GM21619 (cell line): ENCODE results near the gene NHERF1.
A peak's percentile ranks its signal among the peaks of the same experiment; 100 is the strongest.

Experiments
- ATAC-seq: cut with Tn5 transposase; IDR thresholded peaks from one replicate; pipeline ENCODE4 v1.9.1; 2021; ENCODE audit not compliant: unreplicated experiment

The NHERF1 gene

DNA sequence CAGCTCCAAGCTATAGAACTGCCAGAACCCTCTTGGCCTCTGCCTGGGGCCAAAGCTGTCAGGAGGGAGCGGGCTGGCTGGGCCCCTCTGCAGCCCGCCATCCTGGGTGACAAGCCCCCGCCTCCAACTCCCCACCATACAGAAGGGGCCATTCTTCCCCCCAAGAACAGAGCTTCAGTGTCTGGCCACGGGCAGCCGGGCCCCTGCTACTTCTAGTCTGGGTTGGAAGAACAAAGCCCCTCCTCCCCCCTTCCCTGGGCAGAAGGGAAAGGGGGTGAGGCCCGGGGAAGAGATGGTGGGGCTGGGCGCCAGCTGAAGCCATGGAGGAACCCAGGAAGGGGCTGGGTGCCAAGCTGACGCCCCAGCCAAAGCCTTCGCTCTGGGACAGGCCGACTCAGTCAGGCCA is 18.7 kb downstream of the NHERF1 start:
- no peak for ATAC-seq

DNA sequence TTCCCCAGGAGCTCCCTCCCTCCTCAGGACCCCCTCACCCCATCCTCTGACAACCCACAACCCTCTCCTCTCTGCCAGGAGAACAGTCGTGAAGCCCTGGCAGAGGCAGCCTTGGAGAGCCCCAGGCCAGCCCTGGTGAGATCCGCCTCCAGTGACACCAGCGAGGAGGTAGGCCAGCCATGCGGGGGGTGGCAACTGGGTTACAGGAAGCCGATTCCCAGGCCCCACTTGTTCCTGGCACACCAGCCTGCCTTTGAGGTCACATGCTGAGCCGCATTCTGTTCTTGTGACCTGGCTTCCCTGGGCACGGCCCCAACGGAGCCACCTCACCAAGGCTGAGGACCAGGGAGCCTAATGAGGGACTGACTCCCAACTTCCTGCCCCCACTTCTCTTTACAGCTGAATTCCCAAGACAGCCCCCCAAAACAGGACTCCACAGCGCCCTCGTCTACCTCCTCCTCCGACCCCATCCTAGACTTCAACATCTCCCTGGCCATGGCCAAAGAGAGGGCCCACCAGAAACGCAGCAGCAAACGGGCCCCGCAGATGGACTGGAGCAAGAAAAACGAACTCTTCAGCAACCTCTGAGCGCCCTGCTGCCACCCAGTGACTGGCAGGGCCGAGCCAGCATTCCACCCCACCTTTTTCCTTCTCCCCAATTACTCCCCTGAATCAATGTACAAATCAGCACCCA is 19.8 kb downstream of the NHERF1 start:
- ATAC-seq: no peak

DNA sequence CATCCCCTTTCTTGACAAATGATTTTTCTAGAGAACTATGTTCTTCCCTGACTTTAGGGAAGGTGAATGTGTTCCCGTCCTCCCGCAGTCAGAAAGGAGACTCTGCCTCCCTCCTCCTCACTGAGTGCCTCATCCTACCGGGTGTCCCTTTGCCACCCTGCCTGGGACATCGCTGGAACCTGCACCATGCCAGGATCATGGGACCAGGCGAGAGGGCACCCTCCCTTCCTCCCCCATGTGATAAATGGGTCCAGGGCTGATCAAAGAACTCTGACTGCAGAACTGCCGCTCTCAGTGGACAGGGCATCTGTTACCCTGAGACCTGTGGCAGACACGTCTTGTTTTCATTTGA is 20.3 kb downstream of the NHERF1 start:
- ATAC-seq: no peak

DNA sequence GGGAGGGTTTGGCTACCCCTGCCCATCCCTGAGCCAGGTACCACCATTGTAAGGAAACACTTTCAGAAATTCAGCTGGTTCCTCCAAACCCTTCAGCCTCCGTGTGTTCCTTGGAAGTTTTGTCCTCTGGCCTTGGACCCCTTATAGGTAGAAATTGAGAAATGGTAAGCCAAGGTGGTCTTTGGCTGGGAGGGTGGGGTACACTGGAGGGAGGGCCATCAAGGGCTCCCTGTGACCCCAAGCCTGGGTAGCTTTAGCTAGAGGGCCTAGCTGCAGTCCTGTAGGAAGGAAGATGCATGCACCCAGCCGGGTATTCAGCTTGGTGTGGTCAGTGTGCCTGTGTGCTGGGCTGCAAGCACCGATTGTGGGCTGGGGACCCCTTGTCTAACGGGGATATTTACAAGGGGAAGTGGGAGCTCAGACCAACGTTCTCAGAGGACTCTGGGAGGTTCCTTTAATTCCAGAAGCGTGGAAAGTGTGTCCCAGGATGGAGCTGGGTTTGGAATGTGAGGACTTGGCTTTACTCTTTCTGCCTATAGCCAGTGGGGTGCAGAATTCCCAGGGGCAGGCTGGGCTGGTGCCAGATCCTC is 20.9 kb downstream of the NHERF1 start:
- no peak for ATAC-seq

DNA sequence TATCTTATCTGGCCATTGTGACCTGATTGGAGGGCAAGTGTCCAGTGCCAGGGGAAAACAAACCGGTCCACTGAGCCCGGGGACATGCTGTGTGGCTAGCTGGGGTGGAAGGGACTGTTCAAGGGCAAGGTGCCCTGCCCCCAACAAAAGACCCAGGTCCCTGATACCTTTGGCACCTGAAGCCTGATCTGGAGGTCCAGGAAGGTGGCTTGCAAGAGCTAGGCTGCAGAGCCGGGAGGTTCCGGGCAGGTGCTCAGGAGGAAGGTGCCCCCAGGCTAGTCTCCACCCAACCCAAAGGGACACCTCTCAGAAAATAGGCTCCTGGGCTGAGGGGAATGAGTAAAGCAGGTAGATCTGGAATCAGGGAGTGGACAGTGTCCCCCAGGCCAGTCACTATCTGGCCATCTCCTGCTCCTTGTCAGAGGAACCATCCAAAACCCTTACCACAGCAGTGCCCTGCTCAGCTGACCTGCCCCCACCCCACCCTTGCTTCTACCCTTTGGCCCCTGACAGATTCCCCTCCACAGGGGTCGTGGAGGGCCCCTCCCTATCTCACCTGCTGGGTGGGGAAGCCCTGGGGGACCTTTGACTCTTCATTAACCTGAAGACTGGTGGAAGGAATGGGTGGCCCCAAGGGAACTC is 21.5 kb downstream of the NHERF1 start:
- ATAC-seq: no peak

DNA sequence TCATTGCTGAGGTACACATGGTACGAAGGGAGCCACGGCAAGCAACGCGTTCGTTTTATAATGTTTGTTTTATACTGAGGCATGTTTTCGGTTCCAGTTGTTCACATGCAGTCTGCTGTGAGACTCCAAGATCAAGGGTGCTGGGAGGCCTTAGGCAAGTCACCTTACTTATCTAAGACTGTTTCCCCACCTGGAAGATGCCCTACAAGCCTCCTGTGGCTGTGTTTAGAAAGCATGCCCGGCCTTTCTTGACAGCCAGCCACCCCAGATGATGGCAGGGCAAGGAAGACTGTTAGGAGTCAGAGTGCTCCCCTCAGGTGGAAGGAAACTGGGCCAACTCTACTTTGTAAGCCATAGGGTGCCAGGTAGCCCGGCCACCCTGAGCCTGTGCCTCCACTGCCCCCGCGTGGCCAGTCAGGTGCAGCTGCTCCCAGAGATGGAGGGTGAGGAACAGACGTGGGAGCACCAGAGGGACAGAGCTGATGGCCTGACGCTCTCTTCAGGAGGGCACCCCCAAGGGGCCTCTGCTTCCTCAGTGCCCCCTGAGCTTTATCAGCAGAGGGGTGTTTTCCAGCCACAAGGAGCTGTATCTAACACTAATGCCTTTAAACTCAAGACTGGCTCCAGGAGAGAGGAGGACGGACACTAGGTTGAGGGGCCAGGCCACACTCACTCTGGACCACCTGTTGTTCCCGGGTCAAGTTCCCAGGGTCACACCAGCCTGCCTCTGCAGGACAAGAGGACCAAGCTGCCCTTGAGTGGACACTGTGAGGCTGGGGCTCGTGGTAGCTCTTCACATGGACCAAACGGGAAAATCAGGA is 22.3 kb downstream of the NHERF1 start:
- ATAC-seq: peak; percentile 46

DNA sequence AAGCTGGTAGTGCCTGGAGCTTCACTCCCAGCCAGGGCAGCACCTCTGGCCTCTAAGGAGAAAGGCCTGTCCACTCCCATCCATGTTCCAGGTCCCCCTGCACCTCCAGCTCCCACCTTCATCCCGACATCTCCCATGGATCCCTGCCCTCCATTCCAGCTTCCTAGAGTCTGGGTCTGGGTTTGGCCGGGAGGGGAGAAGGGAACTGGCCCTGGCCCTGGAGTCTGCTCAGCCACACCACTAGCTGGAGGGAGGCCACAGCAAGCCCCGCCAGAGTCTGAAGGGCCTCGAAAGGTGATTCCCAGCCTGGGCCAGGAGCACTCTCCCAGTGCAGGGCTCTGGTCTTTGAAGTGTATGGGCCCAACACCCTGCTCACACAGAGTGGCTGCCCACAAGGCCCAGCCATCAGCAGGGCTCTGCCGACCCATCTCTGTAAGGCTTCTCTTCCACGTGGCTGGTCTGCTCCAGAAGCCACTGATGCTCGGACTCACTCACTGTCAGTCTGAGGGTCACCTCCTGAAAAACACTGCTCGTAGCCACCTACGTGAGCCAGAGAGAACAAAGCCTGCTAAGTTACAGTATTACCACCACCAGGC is 23.0 kb downstream of the NHERF1 start:
- ATAC-seq: no peak

DNA sequence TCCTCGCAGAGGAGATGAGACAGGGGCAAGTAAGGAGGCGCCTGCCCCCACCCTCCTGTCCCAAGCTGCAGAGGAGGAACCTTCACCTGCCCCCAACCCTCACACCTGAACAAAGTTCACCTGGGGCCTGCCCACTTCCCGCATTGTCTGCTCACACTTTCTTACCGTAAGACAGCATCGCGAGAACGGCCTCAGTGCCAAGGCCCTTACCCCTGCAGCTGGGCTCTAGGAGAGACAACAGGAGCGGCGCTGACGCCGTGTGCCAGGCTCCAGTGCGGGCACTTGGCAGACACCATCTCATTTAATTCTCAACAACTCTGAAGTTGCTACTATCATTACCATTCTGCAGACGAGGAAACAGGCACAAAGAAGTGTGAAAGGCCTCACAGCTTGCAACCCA is 23.6 kb downstream of the NHERF1 start:
- no peak for ATAC-seq

DNA sequence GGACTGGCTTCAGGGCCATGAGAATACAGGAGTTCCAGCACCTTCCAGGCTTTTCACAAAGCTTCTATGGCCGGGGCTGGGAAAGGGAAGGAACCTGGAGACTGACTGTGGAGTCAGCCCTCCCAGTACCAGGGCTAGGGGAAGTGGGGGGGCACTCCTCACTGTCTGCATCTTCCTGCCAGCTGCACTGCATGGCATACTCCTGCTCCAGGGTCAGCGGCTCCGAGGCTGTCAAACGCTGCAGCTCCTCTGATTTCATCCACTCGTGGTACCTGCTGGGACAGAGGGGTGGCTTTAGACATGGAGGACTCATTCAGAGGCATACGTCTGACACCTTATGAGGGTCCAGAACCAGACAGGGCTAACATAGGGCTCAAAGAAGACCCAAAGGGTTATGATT is 25.0 kb downstream of the NHERF1 start:
- no peak for ATAC-seq

DNA sequence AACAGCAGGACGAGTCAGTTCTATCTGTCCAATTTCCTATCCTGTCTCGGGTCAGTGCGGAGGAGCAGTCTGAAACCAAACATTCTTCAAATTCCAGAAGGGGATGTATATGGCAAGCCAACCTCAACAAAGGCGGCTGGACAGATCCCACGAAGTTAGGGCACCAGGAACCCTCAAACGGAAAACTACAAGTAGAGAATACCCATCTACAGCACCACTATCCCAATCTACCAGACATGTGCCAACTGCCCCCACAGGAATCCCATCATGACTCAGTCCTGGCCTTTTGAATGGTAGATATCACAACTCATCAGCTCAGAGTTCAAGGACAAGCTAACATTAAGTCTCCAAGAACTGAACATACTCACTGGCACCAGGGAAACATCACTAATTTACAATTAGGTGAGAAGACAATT is 25.5 kb downstream of the NHERF1 start:
- no peak for ATAC-seq

DNA sequence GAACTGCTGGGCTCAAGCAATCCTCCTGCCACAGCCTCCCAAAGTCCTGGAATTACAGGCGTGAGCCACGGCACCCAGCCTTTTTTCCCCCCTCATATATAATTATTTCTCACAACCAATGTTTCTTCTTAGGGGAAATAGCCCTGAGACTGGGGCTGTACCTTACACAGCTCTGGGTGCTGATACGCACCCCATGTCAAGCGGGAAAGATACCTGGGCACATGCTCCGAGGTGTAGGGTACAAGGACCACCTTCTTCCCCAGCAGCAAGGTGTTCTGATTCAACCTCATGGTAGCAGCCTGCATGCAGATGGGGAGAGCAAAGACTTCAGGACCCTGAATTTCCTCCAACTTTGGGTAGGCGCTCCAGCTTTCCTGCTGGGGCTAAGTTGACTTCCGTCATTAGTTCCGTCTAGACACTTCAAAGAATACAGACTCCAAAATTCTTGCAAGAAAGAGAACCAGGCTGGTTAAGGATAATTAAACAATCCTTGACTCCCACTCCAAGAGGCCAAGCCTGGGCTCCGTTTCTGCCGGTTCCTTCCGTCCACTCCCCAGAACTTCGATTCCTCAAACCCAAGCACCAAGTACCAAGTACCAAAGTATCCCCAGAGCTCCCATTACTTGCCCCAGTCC is 27.1 kb downstream of the NHERF1 start:
- no peak for ATAC-seq

DNA sequence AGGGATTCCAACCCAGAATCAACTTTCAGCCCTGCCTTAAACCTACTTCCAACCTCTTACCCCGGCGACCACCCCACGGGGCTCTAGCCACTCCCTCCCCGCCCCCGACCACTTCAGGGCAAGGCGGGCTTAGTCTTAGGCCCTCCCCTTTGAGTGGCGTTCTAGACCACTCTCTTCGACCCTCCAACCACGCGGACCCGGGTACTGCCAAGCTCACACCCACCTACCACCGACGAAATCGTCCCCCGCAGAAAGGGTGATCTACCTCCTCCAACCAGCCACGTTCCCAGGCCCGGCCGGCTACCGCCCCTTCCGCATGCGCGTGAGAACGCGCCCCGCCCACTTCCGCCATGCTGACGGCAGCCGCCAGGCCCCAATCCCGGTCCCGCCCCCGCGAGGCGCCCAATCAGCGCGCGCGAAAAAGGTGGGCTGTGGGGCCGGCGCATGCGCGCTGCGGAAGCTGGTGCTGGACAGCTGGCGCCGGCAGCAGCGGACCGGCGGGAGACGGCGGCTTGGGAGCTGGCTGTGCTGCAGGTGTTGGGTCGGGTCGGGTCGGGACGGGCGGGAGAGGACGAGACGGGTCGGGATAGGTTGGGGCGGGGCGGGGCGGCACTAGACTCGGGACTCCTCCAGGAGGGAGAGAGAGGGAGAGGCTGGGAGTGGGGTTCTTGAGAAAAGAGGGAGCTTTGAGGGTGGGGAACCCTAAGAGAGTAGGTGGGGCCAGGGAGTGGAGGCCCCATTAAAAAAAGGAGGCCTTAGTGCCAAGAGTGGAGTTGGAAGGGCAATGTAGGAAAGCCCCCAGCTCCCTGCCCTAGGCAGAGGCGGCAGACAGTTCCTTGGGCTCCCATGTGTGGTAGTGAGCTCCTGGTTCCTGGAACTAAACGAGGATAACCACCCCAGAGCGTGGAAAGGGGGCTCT is 27.9 kb downstream of the NHERF1 start, which contains the start of gene NAT9:
Gene NAT9 (minus strand): TSS at position 302 of the 919 bp plus-strand sequence. CDS start 647 bp downstream, outside the sequence.
- peak; percentile 67 for ATAC-seq

DNA sequence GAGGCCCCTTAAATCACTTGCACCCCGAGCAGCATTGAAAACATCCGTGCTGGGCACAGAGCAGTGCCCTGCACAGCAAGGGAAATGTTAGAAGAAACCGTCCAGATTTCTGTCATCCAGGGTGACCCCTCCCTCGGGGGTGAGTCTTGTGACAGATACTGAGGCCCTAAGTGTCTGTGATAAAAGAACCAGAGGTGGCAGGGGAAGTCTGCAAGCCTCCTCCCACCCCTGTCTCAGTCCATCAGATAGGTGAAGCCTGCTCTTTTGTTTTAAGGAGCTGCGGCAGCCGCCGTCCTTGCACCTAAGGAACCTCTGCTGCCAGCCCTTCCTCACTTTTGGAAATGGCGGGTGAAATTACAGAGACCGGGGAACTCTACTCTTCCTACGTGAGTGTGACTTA is 28.6 kb downstream of the NHERF1 start:
- ATAC-seq: no peak

DNA sequence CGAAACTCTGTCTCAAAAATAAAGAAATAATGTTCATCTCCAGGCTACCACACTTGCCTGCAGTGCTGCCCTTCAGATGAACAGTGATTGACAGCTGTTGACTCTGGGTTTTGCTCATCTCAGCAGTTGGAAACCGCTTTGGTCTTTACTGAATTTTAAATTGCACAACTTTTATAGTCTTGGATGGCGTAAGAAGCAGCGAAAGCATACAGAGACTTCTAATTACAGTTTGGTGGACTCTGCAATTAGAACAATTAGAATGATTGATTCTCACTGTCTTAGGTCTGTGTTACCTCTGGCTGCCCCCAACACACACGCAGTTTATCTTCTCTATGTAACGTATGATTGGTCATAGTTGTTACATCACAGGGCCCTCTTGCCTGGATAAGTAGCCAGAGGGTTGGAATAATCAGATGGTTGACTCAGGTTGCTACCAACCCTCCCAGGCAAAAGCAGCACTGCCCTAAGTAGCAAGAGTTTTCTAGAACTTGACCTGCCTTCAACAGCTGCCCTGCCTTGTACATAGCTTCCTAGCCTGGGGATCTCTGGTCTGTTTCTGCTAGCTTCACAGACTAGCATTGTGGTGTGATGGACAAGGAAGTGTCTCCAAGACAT is 29.6 kb downstream of the NHERF1 start:
- no peak for ATAC-seq

DNA sequence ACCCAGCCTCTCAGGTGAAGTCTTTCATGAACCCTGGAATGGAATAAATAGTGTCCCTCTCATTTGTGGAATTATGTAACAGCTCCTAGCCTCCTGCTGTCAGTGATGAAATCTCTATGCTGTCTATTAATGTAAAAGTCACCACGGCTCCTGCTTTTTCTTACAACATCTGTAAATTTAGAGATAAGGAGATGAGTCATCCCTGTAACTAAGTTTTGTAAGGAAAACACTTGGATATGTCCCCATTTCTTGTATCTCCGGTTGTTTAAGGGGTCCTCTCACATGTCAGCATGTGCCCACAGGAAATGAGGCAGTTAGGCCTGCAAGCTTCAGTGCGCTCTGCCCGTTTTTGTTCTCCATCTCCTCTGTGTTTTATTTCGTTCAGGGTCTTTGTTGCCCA is 30.5 kb downstream of the NHERF1 start:
- ATAC-seq: no peak

DNA sequence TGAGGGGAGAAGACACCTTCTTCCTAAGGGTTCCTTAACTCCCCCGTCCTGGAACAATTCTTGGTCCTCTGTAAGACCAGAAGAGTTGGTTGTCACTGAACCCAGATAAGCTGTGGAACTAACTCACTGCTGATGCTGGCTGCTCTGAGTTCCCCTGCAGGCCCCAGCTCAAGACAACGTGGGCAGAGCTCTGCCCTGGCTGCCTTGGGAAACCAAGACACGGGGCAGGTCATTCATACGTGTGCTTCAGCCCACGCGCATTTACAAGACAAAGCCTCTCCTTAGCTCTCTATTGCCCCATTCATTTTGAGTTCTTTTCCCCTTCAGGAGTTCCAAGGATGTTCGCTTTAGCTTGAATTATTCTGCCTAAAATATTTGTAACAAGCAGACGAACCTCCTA is 31.1 kb downstream of the NHERF1 start:
- ATAC-seq: no peak

DNA sequence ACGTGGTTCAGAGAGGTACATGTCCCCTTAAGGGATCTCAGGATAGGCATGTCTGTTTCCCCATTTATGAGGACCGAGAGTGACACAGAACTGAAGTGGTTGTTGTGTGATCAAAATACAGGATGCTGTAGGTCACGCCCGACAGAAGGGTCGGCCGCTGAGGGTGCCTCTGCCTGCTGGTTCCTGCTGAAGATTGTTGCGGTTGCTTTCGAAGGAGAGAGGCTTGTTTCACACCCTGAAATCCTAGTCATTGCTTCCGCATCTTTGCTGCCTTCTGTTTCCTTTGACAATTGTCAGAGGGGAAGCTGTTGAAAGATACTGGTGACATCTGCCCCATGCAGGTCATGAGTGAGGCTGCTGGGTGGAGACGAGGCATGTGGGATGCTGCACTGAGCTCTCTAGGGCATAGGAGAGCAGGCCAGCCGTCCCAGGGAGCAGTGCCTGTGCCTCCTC is 31.5 kb downstream of the NHERF1 start:
- ATAC-seq: peak; percentile 50

DNA sequence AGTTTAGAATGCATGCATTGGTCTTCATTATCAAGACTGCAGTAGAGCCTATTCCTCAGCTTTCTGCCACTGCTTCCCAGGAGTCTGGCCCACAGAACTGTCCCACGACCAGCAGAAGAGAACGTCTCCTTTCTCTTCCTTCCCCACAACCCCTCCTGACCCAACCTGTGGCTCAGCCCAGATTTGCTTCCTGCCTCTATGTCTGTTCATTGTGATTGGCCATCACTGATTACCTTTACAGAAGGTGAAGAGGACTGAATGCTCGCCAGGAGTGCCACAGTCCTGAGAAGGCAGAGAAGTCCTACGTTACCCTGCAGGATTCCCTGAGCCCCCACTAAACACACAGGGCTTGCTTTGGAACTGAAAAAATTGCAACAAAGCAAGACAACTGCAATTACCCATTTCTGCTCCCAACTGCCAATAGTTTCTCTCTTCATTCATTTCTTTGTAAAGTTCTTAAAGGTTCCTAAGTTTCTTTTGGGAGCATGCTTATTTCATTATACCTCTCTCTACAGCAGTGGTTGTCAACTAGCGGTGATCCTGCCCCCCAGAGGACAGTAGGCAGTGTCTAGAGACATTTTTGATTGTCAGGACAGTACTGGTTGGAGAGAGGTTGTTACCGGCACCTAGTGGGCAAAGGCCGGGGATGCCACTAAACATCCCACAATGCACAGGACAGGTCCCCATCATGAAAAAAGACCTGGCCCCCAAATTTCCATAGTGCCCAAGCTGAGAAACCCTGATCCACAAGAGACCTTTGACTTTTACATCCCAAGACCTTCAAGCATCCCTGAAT is 32.2 kb downstream of the NHERF1 start:
- ATAC-seq: no peak
